Stimulated activated CD8-positive, alpha-beta memory T cell treated with anti-CD3 and anti-CD28 coated beads, Interleukin-15, amount 100 ng/mL, for 24 hours (primary cell): ENCODE results near the gene CPB1.
"Not testable (repeated sequence)": the region's sequence is repeated elsewhere in the genome, so short reads cannot be mapped to it uniquely, and the experiment has no call there.

ENCODE experiments used
- DNase-seq: peaks from one replicate; pipeline ENCODE4 v3.0.0-alpha.2; 2020; ENCODE audit warnings: low read depth

The CPB1 gene

GRCh38 chr3:148827585-148827984, at the start of gene CPB1:
CPB1 (plus strand) TSS chr3:148827811; CDS start chr3:148827824, 13 bp downstream.
- DNase-seq = no peak

- no peak for DNase-seq
Observed at GRCh38 chr3:148778926-148779325, 48.7 kb upstream of the CPB1 start.

GRCh38 chr3:148785026-148785425, 42.6 kb upstream of the CPB1 start:
- DNase-seq = not testable (repeated sequence)

- DNase-seq = not testable (repeated sequence)
Observed at GRCh38 chr3:148786159-148786558, 41.5 kb upstream of the CPB1 start.

GRCh38 chr3:148789146-148789545, 38.5 kb upstream of the CPB1 start:
- no peak for DNase-seq

- DNase-seq = no peak
Observed at GRCh38 chr3:148789906-148790305, 37.7 kb upstream of the CPB1 start.

- DNase-seq = no peak
Observed at GRCh38 chr3:148790370-148790769, 37.2 kb upstream of the CPB1 start.

- DNase-seq = no peak
Observed at GRCh38 chr3:148790851-148791735, 36.5 kb upstream of the CPB1 start.

- no peak for DNase-seq
Observed at GRCh38 chr3:148791920-148792319, 35.7 kb upstream of the CPB1 start.

- DNase-seq = no peak
Observed at GRCh38 chr3:148792516-148792915, 35.1 kb upstream of the CPB1 start.

- DNase-seq = no peak
Observed at GRCh38 chr3:148796799-148797198, 30.8 kb upstream of the CPB1 start.

- no peak for DNase-seq
Observed at GRCh38 chr3:148797795-148798194, 29.8 kb upstream of the CPB1 start.

- no peak for DNase-seq
Observed at GRCh38 chr3:148800414-148800813, 27.2 kb upstream of the CPB1 start.

- DNase-seq = no peak
Observed at GRCh38 chr3:148809835-148810234, 17.8 kb upstream of the CPB1 start.

GRCh38 chr3:148815316-148816110, 12.1 kb upstream of the CPB1 start:
- DNase-seq = no peak

GRCh38 chr3:148816427-148816826, 11.2 kb upstream of the CPB1 start:
- no peak for DNase-seq

GRCh38 chr3:148816981-148817525, 10.6 kb upstream of the CPB1 start:
- no peak for DNase-seq

GRCh38 chr3:148820361-148821245, 7.0 kb upstream of the CPB1 start:
- DNase-seq = no peak

GRCh38 chr3:148823026-148823425, 4.6 kb upstream of the CPB1 start:
- no peak for DNase-seq

GRCh38 chr3:148825476-148825875, 2.1 kb upstream of the CPB1 start:
- DNase-seq = no peak

- no peak for DNase-seq
Observed at GRCh38 chr3:148828136-148828690, 602 bp downstream of the CPB1 start.
